GM12874 (cell line): ENCODE results near the gene TXNDC11.

ENCODE experiments used
- TF ChIP-seq, protein P1 (sequence below): IDR thresholded peaks from 2 replicates; pipeline ENCODE4 v1.5.1; 2011; ENCODE audit warnings: low read depth, mild to moderate bottlenecking, control low read depth, low read length, moderate library complexity; ENCODE audit not compliant: insufficient read depth

The TXNDC11 gene

DNA sequence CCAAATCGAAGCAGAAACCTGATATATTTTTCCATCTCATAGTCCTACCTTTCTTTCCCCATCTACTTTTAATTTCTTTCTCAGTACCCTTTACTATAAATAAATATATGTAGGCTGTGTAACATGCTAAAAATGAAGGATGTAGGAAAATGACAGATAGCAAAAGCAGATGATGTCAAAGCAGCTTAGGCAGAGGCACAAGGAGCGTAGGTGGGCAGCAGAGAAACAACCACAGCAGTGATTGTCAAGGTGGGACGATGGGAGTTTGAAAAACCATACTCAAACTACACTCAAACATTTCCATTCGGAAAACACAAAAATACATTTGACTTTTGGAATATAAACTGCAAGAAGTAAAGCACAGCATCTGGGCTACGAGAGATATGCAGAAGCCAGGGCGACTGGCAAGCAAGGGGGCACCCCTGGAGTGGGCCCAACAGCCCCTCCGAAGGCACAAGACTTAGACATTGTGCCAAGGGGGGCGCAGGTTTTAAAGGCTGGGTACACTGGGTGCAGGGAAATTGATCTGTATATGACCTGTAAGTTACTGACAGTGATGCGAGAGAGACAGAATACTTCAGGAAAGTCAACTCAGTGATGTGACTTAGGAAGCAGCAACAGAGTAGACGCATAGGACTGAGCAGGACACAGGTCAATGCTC, 43.3 kb downstream of the TXNDC11 start:
- TF ChIP-seq, protein P1, sequence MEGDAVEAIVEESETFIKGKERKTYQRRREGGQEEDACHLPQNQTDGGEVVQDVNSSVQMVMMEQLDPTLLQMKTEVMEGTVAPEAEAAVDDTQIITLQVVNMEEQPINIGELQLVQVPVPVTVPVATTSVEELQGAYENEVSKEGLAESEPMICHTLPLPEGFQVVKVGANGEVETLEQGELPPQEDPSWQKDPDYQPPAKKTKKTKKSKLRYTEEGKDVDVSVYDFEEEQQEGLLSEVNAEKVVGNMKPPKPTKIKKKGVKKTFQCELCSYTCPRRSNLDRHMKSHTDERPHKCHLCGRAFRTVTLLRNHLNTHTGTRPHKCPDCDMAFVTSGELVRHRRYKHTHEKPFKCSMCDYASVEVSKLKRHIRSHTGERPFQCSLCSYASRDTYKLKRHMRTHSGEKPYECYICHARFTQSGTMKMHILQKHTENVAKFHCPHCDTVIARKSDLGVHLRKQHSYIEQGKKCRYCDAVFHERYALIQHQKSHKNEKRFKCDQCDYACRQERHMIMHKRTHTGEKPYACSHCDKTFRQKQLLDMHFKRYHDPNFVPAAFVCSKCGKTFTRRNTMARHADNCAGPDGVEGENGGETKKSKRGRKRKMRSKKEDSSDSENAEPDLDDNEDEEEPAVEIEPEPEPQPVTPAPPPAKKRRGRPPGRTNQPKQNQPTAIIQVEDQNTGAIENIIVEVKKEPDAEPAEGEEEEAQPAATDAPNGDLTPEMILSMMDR = no peak

DNA sequence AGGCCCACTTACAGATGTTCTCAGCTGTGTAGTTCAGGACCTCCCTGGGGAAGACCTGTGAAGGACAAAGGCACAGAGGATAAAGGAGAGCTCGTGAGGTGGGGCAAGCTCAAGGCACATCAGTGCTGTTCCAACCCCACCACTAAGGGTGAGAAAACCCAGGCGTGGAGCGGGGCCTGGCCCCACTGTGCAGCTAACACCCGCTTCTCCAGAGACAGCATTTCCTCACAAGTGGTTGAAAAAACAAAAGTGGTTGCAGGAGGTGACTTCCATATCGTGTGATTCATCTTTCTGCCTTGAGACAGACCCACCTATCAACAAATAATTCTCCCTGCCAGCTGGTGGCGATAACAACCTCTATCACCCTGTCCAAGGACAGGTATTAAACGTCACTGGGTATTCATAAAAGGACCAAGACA, 44.4 kb downstream of the TXNDC11 start:
- TF ChIP-seq, protein P1 = no peak

DNA sequence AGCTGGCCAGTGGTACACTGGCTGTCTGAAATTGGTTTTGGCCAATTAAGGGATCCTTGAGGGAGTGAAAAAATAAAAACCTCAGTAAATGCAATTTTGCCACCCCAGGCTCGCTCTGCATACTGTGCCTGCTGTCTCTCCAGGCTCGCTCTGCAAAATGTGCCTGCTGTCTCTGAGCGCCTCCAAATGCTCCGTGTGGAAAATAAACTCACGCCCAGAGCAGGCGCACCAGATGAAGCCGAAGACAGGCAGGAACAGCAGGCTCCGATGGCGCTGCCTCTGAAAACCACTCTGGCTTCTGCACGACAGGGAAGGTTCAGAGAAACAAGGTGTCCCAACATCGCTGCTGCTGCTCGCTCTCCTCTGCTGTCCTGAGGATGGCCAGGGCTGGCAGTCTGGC, 45.3 kb downstream of the TXNDC11 start:
- TF ChIP-seq, protein P1 = no peak

DNA sequence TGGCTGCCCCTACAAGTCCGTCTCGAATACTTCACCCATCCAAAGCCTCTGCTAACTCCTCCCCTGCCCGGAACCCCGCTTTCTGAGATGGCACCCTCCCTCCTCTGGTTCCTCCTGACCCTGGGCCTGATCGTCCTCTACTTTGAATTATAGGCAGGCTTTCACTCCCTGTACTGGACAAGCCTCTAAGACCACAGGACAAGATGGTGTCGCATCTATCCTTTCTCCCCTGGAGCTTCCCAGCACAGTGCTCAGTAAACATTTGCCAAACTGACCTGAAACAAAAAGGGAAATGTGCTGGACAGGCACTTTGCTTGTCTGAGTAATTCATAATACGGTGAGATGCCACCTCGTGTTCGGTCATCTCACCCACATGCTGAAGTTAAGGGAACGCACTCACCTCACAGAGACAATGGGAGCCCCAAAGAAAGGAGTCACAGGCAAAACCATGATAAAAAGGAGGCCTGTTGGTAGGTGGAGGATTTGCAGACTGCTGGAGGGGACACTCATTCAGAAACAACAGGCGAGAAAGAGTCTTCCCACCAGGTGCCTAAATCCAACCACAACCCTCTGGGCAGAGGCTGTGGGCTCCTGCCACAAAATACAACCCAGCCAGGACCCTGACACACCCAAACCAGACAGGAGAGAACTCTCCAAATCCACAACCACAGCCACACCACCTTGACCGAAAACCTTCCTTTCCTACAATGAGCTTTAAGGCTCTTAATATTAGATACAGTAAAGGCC, 46.2 kb downstream of the TXNDC11 start:
- TF ChIP-seq, protein P1 = no peak

DNA sequence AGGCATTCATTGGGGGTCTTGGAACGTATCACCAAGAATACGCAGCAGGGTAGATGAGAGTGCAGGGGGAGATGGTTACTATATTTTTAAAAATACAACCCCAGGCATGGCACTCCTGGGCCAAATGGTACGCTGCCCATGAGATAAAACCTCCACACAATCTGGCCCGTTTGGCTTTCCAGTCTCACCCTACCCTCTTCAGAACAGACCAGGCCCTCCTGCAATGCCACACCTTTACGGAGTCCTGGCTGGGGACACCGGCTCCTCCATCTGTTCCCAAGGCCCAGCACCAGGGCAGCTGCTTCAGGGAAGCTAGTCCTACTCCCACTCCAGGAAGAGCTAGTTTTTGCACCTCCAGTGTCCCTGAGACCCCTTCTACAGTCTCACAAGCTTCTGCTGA, 50.0 kb downstream of the TXNDC11 start:
- TF ChIP-seq, protein P1 = no peak

DNA sequence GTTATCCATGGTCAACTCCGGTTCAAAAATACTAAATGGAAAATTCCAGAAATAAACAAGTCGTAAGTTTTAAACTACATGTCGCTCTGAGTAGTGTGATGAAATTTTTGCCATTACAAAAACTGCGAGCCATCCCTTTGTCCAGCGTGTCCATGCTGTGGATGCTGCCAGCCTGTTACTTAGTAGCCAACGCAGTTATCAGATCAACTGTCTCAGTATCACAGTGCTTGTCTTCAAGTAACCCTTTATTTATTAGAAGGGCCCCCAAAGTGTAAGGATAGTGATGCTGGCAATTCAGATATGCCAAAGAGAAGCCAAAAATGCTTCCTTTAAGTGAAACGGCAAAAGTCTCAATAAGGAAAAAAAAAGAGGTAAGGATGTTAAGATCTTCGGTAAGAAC, 50.5 kb downstream of the TXNDC11 start:
- TF ChIP-seq, protein P1 = no peak

DNA sequence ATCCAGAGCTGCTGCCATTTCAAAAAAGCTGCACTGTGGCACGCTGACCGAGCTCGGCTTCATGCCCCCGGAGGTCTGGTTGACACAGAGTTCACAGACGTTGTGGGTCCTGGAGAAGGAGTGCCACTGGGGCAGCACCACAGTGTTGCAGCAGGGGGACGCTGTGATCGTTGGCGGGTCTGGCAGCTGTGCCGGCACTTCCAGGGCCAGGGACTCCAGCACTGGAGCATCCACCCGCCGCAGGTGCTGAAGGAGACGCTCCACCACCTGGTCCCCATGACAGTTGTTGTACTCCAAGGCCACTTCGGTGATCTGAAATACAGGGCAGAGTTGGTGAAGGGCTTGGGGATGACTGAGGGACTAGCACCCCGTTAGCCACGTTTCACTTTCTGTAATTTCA, 50.9 kb downstream of the TXNDC11 start:
- TF ChIP-seq, protein P1 = no peak
